Left renal pelvis (tissue), 4 donors: ENCODE data around the gene OXSR1. TPM values are rescaled to one million over a fixed set of nuclear protein-coding genes. Genes with fewer than 3 reads are reported as not detected.

Experiments used
- DNase-seq, 4 donors: peaks; one replicate each; pipeline ENCODE4 v3.0.0-alpha.2; 2013; ENCODE audit warnings: low read depth in 4 of 4, low spot score in 3 of 4
- polyA plus RNA-seq, 4 donors: library from polyadenylated mRNA; unstranded; fragments of 120-200 nt; gene quantifications; one replicate each; pipeline ENCODE4 v1.2.1, GENCODE V29; 2013; ENCODE audit not compliant: insufficient read length in 4 of 4

Gene OXSR1
- polyA plus RNA-seq, 4 donors: 33.5 to 56.5 (median 46.8) TPM

DNA sequence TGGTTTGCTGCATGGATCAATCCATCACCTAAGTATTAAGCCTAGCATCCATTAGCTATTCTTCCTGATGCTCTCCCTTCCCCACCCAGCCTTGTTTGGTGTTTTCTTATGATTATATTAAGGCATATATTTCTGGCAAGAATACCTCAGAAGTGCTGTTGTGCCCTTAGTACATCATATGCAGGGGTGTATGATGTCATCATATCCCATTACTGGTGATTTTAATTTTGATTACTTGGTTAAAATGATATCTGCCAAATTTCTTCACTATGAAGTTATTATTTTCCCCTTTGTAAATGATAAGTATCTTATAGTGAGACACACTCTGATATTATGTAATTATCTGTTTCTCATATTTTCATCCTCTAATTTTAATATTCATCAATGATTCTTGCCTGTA is 132.2 kb downstream of the OXSR1 start:
- DNase-seq: no peak

DNA sequence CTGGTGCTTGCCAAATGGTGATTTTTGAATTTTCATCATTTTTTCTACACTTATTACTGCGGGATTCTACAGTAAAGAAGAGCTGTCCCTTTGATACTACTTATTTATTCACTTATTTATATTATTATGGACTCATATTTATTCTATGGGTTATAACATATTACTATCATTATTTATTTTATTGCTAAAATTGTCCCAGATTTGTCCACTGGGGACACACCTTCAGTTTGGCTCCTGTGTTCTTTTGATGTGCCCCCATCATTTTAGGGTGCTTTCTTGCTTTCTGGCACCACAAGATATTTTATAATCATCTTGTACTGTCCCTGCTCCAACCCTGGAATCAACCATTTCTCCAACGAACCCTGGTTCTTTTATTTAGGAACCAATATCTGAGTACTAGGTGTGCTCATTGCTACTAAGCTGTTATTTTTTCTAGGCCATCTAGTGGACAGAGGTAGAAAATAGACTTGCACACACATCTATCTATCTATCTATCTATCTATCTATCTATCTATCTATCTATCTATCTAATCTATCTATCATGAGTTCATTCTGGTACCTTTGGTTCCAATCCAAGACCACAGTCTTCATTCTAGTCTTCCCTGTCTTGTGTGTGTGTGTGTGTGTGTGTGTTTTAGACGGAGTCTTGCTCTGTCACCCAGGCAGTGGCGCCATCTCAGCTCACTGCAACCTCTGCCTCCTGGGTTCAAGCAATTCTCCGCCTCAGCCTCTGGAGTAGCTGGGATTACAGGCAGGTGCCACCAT is 132.8 kb downstream of the OXSR1 start:
- DNase-seq: no peak

Other genes starting within 250 kb of the OXSR1 start
- 10 to 100 TPM in 3 of 4 donors, 1 to 10 TPM in 1; 8.2 to 16.3 (median 12.2) TPM for gene VILL, start 174.8 kb upstream of the OXSR1 start, polyA plus RNA-seq
- 10 to 100 TPM; 14.5 to 30.3 (median 20.1) TPM for gene PLCD1, start 135.9 kb upstream of the OXSR1 start, polyA plus RNA-seq
- 1 to 10 TPM in 2 of 4 donors, under 1 TPM in 2; 0.75 to 1.8 (median 1.0) TPM for gene DLEC1, start 126.3 kb upstream of the OXSR1 start, polyA plus RNA-seq
- gene ACAA1, start 28.4 kb upstream of the OXSR1 start, polyA plus RNA-seq: 100 to 1,000 TPM in 2 of 4 donors, 10 to 100 TPM in 2; 42.3 to 142 (median 114) TPM
- 10 to 100 TPM; 24.0 to 29.8 (median 25.7) TPM for gene MYD88, start 26.9 kb upstream of the OXSR1 start, polyA plus RNA-seq
- 1 to 10 TPM in 3 of 4 donors, under 1 TPM in 1; 0.12 to 3.8 (median 2.1) TPM for gene SLC22A13, start 100.3 kb downstream of the OXSR1 start, polyA plus RNA-seq
- under 1 TPM; 0.10 to 0.78 (median 0.44) TPM for gene SLC22A14, start 116.8 kb downstream of the OXSR1 start, polyA plus RNA-seq
- 10 to 100 TPM in 2 of 4 donors, 1 to 10 TPM in 2; 5.2 to 14.0 (median 9.4) TPM for gene XYLB, start 181.2 kb downstream of the OXSR1 start, polyA plus RNA-seq